HEK293 (cell line): ENCODE measurements around the gene TRABD.

Source experiments
- HOXA7 ChIP-seq: sonication (generic); formaldehyde crosslinking; IDR thresholded peaks from 2 replicates; pipeline ENCODE4 v1.8.1; 2022; ENCODE audit warnings: missing genetic modification reagents, borderline replicate concordance
- ZBTB7A ChIP-seq: fragments of 450-650 bp; formaldehyde crosslinking; IDR thresholded peaks from 2 replicates; pipeline ENCODE4 v1.5.1; 2016; ENCODE audit warnings: low read depth, missing biosample characterization, missing genetic modification characterization
- ZNF214 ChIP-seq: fragments of 450-650 bp; formaldehyde crosslinking; IDR thresholded peaks from 2 replicates; pipeline ENCODE4 v1.5.1; 2017; ENCODE audit warnings: missing biosample characterization, mild to moderate bottlenecking, missing genetic modification characterization, borderline replicate concordance
- ZNF37A ChIP-seq: fragments of 450-650 bp; IDR thresholded peaks from 2 replicates; pipeline ENCODE4 v1.5.1; 2018; ENCODE audit warnings: missing biosample characterization, missing genetic modification characterization
- ZNF785 ChIP-seq: fragments of 450-650 bp; formaldehyde crosslinking; IDR thresholded peaks from 2 replicates; pipeline ENCODE4 v1.5.1; 2016; ENCODE audit warnings: missing biosample characterization, missing genetic modification characterization
- TF ChIP-seq, protein P1 (sequence below): fragments of 450-650 bp; formaldehyde crosslinking; IDR thresholded peaks from 2 replicates; pipeline ENCODE4 v1.5.1; 2016; ENCODE audit warnings: missing biosample characterization, missing genetic modification characterization
- TF ChIP-seq, protein P2 (sequence below): fragments of 450-650 bp; formaldehyde crosslinking; IDR thresholded peaks from 2 replicates; pipeline ENCODE4 v1.5.1; 2016; ENCODE audit warnings: missing biosample characterization, missing genetic modification characterization
- TF ChIP-seq, protein P3 (sequence below): fragments of 450-650 bp; formaldehyde crosslinking; IDR thresholded peaks from 2 replicates; pipeline ENCODE4 v1.5.1; 2016; ENCODE audit warnings: missing biosample characterization, missing genetic modification characterization, borderline replicate concordance

DNA sequence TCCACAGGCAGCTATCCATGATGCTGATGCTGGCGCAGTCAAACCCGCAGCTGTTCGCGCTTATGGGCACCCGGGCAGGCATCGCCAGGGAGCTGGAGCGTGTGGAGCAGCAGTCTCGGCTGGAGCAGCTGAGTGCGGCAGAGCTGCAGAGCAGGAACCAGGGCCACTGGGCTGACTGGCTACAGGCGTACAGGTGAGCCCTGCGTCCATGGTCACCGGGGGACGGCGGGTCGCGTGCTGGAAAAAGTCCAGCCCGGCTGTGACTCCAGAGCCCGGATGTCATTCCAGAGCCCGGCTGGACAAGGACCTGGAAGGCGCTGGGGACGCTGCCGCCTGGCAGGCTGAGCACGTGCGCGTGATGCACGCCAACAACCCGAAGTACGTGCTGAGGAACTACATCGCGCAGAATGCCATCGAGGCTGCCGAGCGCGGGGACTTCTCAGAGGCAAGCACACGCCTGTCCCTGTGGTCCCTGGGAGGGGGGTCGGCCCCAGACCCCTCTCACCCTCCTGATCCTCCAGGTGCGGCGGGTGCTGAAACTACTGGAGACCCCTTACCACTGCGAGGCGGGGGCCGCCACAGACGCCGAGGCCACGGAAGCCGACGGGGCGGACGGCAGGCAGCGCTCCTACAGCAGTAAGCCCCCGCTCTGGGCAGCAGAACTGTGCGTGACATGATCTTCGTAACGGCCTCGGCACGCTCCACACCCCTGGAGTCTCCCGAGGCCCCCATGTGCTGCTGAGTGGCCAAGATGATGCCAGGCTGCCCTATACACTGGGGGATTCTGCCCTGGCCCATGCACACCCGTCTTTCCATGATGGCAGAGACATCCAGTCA is 31.2 kb downstream of the TRABD start:
- TF ChIP-seq, protein P1, sequence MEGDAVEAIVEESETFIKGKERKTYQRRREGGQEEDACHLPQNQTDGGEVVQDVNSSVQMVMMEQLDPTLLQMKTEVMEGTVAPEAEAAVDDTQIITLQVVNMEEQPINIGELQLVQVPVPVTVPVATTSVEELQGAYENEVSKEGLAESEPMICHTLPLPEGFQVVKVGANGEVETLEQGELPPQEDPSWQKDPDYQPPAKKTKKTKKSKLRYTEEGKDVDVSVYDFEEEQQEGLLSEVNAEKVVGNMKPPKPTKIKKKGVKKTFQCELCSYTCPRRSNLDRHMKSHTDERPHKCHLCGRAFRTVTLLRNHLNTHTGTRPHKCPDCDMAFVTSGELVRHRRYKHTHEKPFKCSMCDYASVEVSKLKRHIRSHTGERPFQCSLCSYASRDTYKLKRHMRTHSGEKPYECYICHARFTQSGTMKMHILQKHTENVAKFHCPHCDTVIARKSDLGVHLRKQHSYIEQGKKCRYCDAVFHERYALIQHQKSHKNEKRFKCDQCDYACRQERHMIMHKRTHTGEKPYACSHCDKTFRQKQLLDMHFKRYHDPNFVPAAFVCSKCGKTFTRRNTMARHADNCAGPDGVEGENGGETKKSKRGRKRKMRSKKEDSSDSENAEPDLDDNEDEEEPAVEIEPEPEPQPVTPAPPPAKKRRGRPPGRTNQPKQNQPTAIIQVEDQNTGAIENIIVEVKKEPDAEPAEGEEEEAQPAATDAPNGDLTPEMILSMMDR (tag by site-specific recombination), result no peak
- TF ChIP-seq, protein P2, sequence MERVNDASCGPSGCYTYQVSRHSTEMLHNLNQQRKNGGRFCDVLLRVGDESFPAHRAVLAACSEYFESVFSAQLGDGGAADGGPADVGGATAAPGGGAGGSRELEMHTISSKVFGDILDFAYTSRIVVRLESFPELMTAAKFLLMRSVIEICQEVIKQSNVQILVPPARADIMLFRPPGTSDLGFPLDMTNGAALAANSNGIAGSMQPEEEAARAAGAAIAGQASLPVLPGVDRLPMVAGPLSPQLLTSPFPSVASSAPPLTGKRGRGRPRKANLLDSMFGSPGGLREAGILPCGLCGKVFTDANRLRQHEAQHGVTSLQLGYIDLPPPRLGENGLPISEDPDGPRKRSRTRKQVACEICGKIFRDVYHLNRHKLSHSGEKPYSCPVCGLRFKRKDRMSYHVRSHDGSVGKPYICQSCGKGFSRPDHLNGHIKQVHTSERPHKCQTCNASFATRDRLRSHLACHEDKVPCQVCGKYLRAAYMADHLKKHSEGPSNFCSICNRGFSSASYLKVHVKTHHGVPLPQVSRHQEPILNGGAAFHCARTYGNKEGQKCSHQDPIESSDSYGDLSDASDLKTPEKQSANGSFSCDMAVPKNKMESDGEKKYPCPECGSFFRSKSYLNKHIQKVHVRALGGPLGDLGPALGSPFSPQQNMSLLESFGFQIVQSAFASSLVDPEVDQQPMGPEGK (tag by site-specific recombination), result no peak
- TF ChIP-seq, protein P3, sequence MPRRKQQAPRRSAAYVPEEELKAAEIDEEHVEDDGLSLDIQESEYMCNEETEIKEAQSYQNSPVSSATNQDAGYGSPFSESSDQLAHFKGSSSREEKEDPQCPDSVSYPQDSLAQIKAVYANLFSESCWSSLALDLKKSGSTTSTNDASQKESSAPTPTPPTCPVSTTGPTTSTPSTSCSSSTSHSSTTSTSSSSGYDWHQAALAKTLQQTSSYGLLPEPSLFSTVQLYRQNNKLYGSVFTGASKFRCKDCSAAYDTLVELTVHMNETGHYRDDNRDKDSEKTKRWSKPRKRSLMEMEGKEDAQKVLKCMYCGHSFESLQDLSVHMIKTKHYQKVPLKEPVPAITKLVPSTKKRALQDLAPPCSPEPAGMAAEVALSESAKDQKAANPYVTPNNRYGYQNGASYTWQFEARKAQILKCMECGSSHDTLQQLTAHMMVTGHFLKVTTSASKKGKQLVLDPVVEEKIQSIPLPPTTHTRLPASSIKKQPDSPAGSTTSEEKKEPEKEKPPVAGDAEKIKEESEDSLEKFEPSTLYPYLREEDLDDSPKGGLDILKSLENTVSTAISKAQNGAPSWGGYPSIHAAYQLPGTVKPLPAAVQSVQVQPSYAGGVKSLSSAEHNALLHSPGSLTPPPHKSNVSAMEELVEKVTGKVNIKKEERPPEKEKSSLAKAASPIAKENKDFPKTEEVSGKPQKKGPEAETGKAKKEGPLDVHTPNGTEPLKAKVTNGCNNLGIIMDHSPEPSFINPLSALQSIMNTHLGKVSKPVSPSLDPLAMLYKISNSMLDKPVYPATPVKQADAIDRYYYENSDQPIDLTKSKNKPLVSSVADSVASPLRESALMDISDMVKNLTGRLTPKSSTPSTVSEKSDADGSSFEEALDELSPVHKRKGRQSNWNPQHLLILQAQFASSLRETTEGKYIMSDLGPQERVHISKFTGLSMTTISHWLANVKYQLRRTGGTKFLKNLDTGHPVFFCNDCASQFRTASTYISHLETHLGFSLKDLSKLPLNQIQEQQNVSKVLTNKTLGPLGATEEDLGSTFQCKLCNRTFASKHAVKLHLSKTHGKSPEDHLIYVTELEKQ (tag by site-specific recombination), result no peak
- TF ChIP-seq ZNF37A (tag by site-specific recombination) (no peak), ZNF785 (tag by site-specific recombination) (no peak), ZNF214 (tag by site-specific recombination) (no peak), HOXA7 (CRISPR knock-in tag) (no peak), ZBTB7A (tag by site-specific recombination) (no peak)
